WTC11 (cell line): Measurements from ENCODE around the gene MICAL3. TPM values are rescaled to one million over a fixed set of nuclear protein-coding genes. Genes with fewer than 3 reads are reported as not detected.

Experiments
- ATAC-seq: fragments of 200-7000 bp; cut with Tn5 transposase; 2 replicates; pipeline ENCODE4 v1.10.0; 2021; ENCODE audit warnings: mild to moderate bottlenecking, moderate library complexity
- CTCF ChIA-PET: fragments of 300-600 bp; sonication (Branson Sonifier 250); formaldehyde crosslinking; loops from one replicate; lab custom pipeline; 2021; ENCODE audit warnings: antibody characterized with exemption; lab: Charles Lee
- POLR2A ChIA-PET: fragments of 350-600 bp; sonication (Branson Sonifier 250); formaldehyde crosslinking; loops from one replicate; lab custom pipeline; 2021; ENCODE audit warnings: antibody characterized with exemption; lab: Charles Lee
- DNase-seq: peaks from one replicate; pipeline ENCODE4 v3.0.0; 2021; ENCODE audit warnings: low spot score
- H3K27ac Mint-ChIP-seq: 2 replicates; pipeline ENCODE4 v1.8.0; 2021; ENCODE audit warnings: mixed read lengths
- H3K27me3 Mint-ChIP-seq: 2 replicates; pipeline ENCODE4 v1.8.0; 2021; ENCODE audit warnings: low read depth, mild to moderate bottlenecking, moderate library complexity, mixed read lengths
- H3K36me3 Mint-ChIP-seq: 2 replicates; pipeline ENCODE4 v1.8.0; 2021; ENCODE audit warnings: mixed read lengths
- H3K4me1 Mint-ChIP-seq: 2 replicates; pipeline ENCODE4 v1.8.0; 2022; ENCODE audit warnings: mixed read lengths
- H3K4me3 Mint-ChIP-seq: 2 replicates; pipeline ENCODE4 v1.8.0; 2021; ENCODE audit warnings: mild to moderate bottlenecking, moderate library complexity, mixed read lengths
- H3K9me3 Mint-ChIP-seq: 2 replicates; pipeline ENCODE4 v1.8.0; 2021; ENCODE audit warnings: mixed read lengths
- AFF4 ChIP-seq: sonication (generic); formaldehyde crosslinking; IDR thresholded peaks from 2 replicates; pipeline ENCODE4 v1.8.1; 2023; ENCODE audit warnings: mild to moderate bottlenecking, missing genetic modification reagents, borderline replicate concordance
- ATF3 ChIP-seq: sonication (generic); formaldehyde crosslinking; conservative IDR thresholded peaks from 2 replicates; pipeline ENCODE4 v1.8.1; 2022; ENCODE audit warnings: mild to moderate bottlenecking, missing genetic modification reagents
- CREM ChIP-seq: sonication (generic); formaldehyde crosslinking; IDR thresholded peaks from 2 replicates; pipeline ENCODE4 v1.8.1; 2022; ENCODE audit warnings: mild to moderate bottlenecking, missing genetic modification reagents, moderate library complexity
- CTCF ChIP-seq: fragments of 200-600 bp; IDR thresholded peaks from 2 replicates; pipeline ENCODE4 v1.8.0; 2022; ENCODE audit warnings: antibody characterized with exemption
- ERG ChIP-seq: fragments of 250-450 bp; sonication (Bioruptor Pico); IDR thresholded peaks from 2 replicates; pipeline ENCODE4 v1.8.0; 2021; ENCODE audit warnings: mild to moderate bottlenecking
- FOXJ3 ChIP-seq: sonication (generic); formaldehyde crosslinking; IDR thresholded peaks from 2 replicates; pipeline ENCODE4 v1.9.0; 2021; ENCODE audit warnings: missing genetic modification reagents, mild to moderate bottlenecking, borderline replicate concordance
- FOXP1 ChIP-seq: sonication (generic); formaldehyde crosslinking; IDR thresholded peaks from 2 replicates; pipeline ENCODE4 v1.8.0; 2022; ENCODE audit warnings: missing genetic modification reagents, mild to moderate bottlenecking, moderate library complexity, borderline replicate concordance
- GABPB1 ChIP-seq: sonication (generic); formaldehyde crosslinking; IDR thresholded peaks from 2 replicates; pipeline ENCODE4 v1.8.1; 2023; ENCODE audit warnings: mild to moderate bottlenecking, missing genetic modification reagents
- JUN ChIP-seq: sonication (generic); formaldehyde crosslinking; IDR thresholded peaks from 2 replicates; pipeline ENCODE4 v1.8.0; 2023; ENCODE audit warnings: mild to moderate bottlenecking, missing genetic modification reagents
- KAT7 ChIP-seq: sonication (generic); formaldehyde crosslinking; IDR thresholded peaks from 2 replicates; pipeline ENCODE4 v1.8.1; 2023; ENCODE audit warnings: missing genetic modification reagents, mild to moderate bottlenecking, borderline replicate concordance
- NFYB ChIP-seq: sonication (generic); formaldehyde crosslinking; conservative IDR thresholded peaks from 2 replicates; pipeline ENCODE4 v1.8.0; 2022; ENCODE audit warnings: low read depth, missing genetic modification reagents
- PRRX2 ChIP-seq: fragments of 250-450 bp; sonication (Bioruptor Pico); IDR thresholded peaks from 2 replicates; pipeline ENCODE4 v1.8.0; 2021; ENCODE audit warnings: mild to moderate bottlenecking
- RELA ChIP-seq: sonication (generic); formaldehyde crosslinking; IDR thresholded peaks from 2 replicates; pipeline ENCODE4 v1.8.1; 2022; ENCODE audit warnings: missing genetic modification reagents, mild to moderate bottlenecking, borderline replicate concordance
- SP1 ChIP-seq: sonication (generic); formaldehyde crosslinking; conservative IDR thresholded peaks from 2 replicates; pipeline ENCODE4 v1.8.1; 2022; ENCODE audit warnings: missing genetic modification reagents
- STAT6 ChIP-seq: sonication (generic); formaldehyde crosslinking; conservative IDR thresholded peaks from 2 replicates; pipeline ENCODE4 v1.8.1; 2023; ENCODE audit warnings: mild to moderate bottlenecking, low read depth, missing genetic modification reagents, moderate library complexity
- TEAD1 ChIP-seq: sonication (generic); formaldehyde crosslinking; IDR thresholded peaks from 2 replicates; pipeline ENCODE4 v1.8.0; 2022; ENCODE audit warnings: mild to moderate bottlenecking, missing genetic modification reagents
- USF2 ChIP-seq: sonication (generic); formaldehyde crosslinking; IDR thresholded peaks from 2 replicates; pipeline ENCODE4 v1.8.1; 2023; ENCODE audit warnings: mild to moderate bottlenecking, missing genetic modification reagents, moderate library complexity
- ZNF138 ChIP-seq: sonication (generic); formaldehyde crosslinking; conservative IDR thresholded peaks from 2 replicates; pipeline ENCODE4 v1.8.1; 2022; ENCODE audit warnings: mild to moderate bottlenecking, moderate library complexity, missing genetic modification reagents
- ZNF219 ChIP-seq: sonication (generic); formaldehyde crosslinking; IDR thresholded peaks from 2 replicates; pipeline ENCODE4 v1.8.0; 2023; ENCODE audit warnings: missing genetic modification reagents, mild to moderate bottlenecking, borderline replicate concordance
- ZNF232 ChIP-seq: sonication (generic); formaldehyde crosslinking; IDR thresholded peaks from 2 replicates; pipeline ENCODE4 v1.8.0; 2022; ENCODE audit warnings: mild to moderate bottlenecking, missing genetic modification reagents
- ZNF317 ChIP-seq: sonication (generic); formaldehyde crosslinking; IDR thresholded peaks from 2 replicates; pipeline ENCODE4 v1.8.1; 2023; ENCODE audit warnings: low read depth, mild to moderate bottlenecking, moderate library complexity, missing genetic modification reagents, borderline replicate concordance
- ZNF423 ChIP-seq: fragments of 250-450 bp; sonication (Bioruptor Pico); IDR thresholded peaks from 2 replicates; pipeline ENCODE4 v2.1.2; 2022; ENCODE audit warnings: mild to moderate bottlenecking, moderate library complexity
- ZNF671 ChIP-seq: fragments of 250-450 bp; sonication (Bioruptor Pico); IDR thresholded peaks from 2 replicates; pipeline ENCODE4 v1.8.0; 2021; ENCODE audit warnings: mild to moderate bottlenecking
- total RNA-seq: library from RNA; stranded (reverse); gene quantifications from 3 replicates; pipeline ENCODE4 v1.2.3, GENCODE V29; 2021

Gene MICAL3
- total RNA-seq, 1 experiment from 2014 or later: 41.2 TPM

GRCh38 chr22:17965538-17966402 lies 58.6 kb downstream of the MICAL3 start:
- H3K27me3 Mint-ChIP-seq: no peaks in the 10 kb centered on the region
- CTCF ChIA-PET: no interaction called here
- H3K27ac Mint-ChIP-seq: no peak overlapping the region; the same call in 1 of the 2 replicates
- 0 out of 2 replicates have a peak, but pooled peaks cover 3% of the 10 kb centered on the region for H3K36me3 Mint-ChIP-seq
- no peaks in the 10 kb centered on the region for H3K9me3 Mint-ChIP-seq
- H3K4me1 Mint-ChIP-seq: peaks cover 25% of the 10 kb centered on the region
- POLR2A ChIA-PET: no interaction called here
- no peak overlapping the region for H3K4me3 Mint-ChIP-seq
- TF ChIP-seq ZNF317: no peak
- TF ChIP-seq STAT6 (CRISPR knock-in tag): no peak
- no peak for TF ChIP-seq FOXP1 (CRISPR knock-in tag)
- no peak for TF ChIP-seq FOXJ3 (CRISPR knock-in tag)
- no peak for TF ChIP-seq ZNF423 (CRISPR knock-in tag)
- TF ChIP-seq ZNF232 (CRISPR knock-in tag): no peak
- TF ChIP-seq TEAD1 (CRISPR knock-in tag): no peak
- no peak for TF ChIP-seq ZNF219
- TF ChIP-seq, all 79 proteins: peak for 0
- DNase-seq: no peak
- ATAC-seq: no peak

- Mint-ChIP-seq H3K27me3 (no peaks in the 10 kb centered on the region), H3K27ac (peak overlapping the region; percentile 94; the same call in 1 of the 2 replicates), H3K36me3 (0 out of 2 replicates have a peak, but pooled peaks cover 3% of the 10 kb centered on the region), H3K9me3 (no peaks in the 10 kb centered on the region), H3K4me1 (peaks cover 26% of the 10 kb centered on the region), H3K4me3 (no peak overlapping the region)
- ChIA-PET POLR2A (no interaction called here), CTCF (interaction anchor here (1.0 to 1.3 kb wide), 2 partner anchors 60 to 134 kb away, joined by 3 read pairs; no protein-coding TSS in a partner anchor)
- ATAC-seq (peak; percentile 39; the same call in 1 of the 2 replicates), DNase-seq (no peak)
- TF ChIP-seq FOXJ3 (CRISPR knock-in tag): no peak
- no peak for TF ChIP-seq SP1 (CRISPR knock-in tag)
- TF ChIP-seq CREM: no peak
- no peak for TF ChIP-seq NFYB (CRISPR knock-in tag)
- TF ChIP-seq GABPB1: no peak
- no peak for TF ChIP-seq ATF3 (CRISPR knock-in tag)
- no peak for TF ChIP-seq ZNF232 (CRISPR knock-in tag)
- no peak for TF ChIP-seq ZNF138
- TF ChIP-seq USF2 (CRISPR knock-in tag): no peak
- no peak for TF ChIP-seq KAT7
- TF ChIP-seq CTCF: no peak
- TF ChIP-seq ZNF671: no peak
- TF ChIP-seq RELA (CRISPR knock-in tag): no peak
- TF ChIP-seq PRRX2 (CRISPR knock-in tag): no peak
- no peak for TF ChIP-seq ERG (CRISPR knock-in tag)
- TF ChIP-seq JUN (CRISPR knock-in tag): no peak
- TF ChIP-seq AFF4 (CRISPR knock-in tag): no peak
- no peak for TF ChIP-seq ZNF423 (CRISPR knock-in tag)
Observed at GRCh38 chr22:17964643-17965042, 59.7 kb downstream of the MICAL3 start.
